BJ (cell line): Measurements from ENCODE around the gene BFSP1. TPM values are rescaled to one million over a fixed set of nuclear protein-coding genes. Genes with fewer than 3 reads are reported as not detected.

Source experiments
- CTCF ChIA-PET: fragments of 350-600 bp; formaldehyde crosslinking; extraction: SDS; loops from one replicate; lab custom pipeline; 2021; ENCODE audit warnings: antibody characterized with exemption, inconsistent platforms; lab: Yijun Ruan, JAX
- POLR2A ChIA-PET: fragments of 300-600 bp; sonication (Branson Sonifier 250); formaldehyde crosslinking; extraction: SDS; loops from one replicate; lab custom pipeline; 2021; ENCODE audit warnings: antibody characterized with exemption; lab: Charles Lee
- DNase-seq: peaks from one replicate; pipeline ENCODE4 v3.0.0-alpha.2; 2011; ENCODE audit warnings: low read depth
- H3K27me3 ChIP-seq: 2 replicates; pipeline ENCODE4 v1.6.0; 2011; ENCODE audit warnings: low read length; ENCODE audit not compliant: control insufficient read depth, insufficient read depth
- H3K36me3 ChIP-seq: 2 replicates; pipeline ENCODE4 v1.5.1; 2011; ENCODE audit warnings: low read length; ENCODE audit not compliant: control insufficient read depth, insufficient read depth
- H3K4me3 ChIP-seq: 2 replicates; pipeline ENCODE4 v1.5.1; 2011; ENCODE audit warnings: low read depth, mild to moderate bottlenecking, control low read depth, low read length
- polyA plus RNA-seq: library from polyadenylated mRNA; depleted of rRNA; stranded (reverse); fragments of >200 nt; gene quantifications from 2 replicates; pipeline ENCODE4 v1.2.3, GENCODE V29; 2011
- TF ChIP-seq, protein P1 (sequence below): IDR thresholded peaks from 2 replicates; pipeline ENCODE4 v1.5.1; 2011; ENCODE audit warnings: low read depth, mild to moderate bottlenecking, control low read depth, inconsistent platforms, low read length, moderate library complexity; ENCODE audit not compliant: insufficient read depth

Gene BFSP1
- polyA plus RNA-seq, 1 experiment: 2.4 TPM

DNA sequence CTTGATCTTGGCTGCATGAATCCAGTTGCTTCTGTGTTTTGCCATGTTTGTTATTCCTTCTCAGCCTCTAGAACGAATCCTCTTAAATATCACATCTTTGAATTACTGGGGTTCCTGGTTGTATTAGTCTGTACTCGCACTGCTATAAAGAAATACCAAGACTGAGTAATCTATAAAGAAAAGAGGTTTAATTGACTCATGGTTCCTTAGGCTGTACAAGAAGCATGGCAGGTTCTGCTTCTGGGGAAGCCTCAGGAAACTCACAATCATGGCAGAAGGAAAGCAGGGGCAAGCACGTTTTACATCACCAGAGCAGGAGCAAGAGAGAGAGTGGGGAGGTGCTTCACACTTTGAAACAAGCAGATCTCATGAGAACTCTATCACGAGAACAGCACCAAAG lies 18.0 kb upstream of the BFSP1 start:
- ChIA-PET CTCF (interaction anchor here (0.7 kb wide), 1 partner anchor 61 kb away, joined by 3 read pairs; no protein-coding TSS in a partner anchor), POLR2A (no interaction called here)
- TF ChIP-seq, protein P1, sequence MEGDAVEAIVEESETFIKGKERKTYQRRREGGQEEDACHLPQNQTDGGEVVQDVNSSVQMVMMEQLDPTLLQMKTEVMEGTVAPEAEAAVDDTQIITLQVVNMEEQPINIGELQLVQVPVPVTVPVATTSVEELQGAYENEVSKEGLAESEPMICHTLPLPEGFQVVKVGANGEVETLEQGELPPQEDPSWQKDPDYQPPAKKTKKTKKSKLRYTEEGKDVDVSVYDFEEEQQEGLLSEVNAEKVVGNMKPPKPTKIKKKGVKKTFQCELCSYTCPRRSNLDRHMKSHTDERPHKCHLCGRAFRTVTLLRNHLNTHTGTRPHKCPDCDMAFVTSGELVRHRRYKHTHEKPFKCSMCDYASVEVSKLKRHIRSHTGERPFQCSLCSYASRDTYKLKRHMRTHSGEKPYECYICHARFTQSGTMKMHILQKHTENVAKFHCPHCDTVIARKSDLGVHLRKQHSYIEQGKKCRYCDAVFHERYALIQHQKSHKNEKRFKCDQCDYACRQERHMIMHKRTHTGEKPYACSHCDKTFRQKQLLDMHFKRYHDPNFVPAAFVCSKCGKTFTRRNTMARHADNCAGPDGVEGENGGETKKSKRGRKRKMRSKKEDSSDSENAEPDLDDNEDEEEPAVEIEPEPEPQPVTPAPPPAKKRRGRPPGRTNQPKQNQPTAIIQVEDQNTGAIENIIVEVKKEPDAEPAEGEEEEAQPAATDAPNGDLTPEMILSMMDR: no peak

DNA sequence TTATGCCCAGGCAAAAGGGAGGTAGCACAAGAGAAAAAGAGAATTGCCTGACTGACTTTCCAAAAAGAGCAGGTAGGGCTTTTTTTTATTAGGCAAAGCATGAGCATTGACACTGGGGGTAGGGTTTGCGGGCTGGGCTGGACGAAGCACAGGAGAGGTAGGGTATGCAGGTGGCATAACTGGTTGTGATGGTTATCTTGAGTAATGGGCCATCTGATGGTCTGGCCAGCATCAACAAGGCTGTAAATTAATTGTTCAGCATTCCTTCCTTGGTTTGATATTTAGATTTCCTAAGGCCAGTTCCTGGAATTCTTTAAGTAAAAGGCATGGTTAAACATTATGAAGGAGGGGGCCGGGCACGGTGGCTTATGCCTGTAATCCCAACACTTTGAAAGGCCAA lies 13.9 kb upstream of the BFSP1 start:
- CTCF ChIA-PET: interaction anchor here (0.6 to 6.0 kb wide), 4 partner anchors 11 to 105 kb away, joined by 3 to 35 read pairs (median 4); partner anchors contain the start of gene DSTN
- POLR2A ChIA-PET: interaction anchor here (1.5 kb wide), 1 partner anchor 13 kb away, joined by 4 read pairs; no protein-coding TSS in a partner anchor

More for the DNA sequence above, 18.0 kb upstream of the BFSP1 start:
- no peaks in the 10 kb centered on the region for H3K27me3 ChIP-seq
- DNase-seq: no peak
- no peaks in the 10 kb centered on the region for H3K36me3 ChIP-seq
- no peak overlapping the region for H3K4me3 ChIP-seq

DNA sequence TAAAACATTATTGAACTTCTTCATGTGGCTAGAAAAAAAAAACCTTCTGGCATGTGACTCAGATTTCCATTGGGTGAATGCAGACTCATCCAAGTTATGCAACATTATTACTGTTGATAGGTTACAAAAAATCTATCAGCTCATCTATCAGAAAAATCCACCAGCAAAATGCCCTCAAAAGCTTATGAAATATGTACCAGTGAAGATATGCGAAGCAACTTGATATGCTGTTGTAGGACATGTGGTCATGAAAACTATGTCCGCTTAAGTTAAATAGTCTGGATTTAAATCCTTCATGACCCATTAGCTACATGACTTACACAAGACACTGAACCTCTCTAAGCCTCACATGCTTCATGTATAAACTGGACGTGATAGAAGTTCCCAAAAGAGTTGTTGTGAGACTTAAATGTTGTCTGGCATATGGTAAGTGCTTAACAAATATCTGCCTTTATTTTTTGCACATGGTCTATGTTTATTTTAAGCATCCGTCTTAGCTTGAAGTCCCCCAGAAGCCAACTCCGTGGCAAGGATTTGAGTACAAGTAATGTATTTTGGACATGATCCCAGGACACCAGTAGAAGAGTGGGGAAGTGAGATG lies 12.5 kb upstream of the BFSP1 start:
- peak; percentile 72 for DNase-seq
- Histone ChIP-seq H3K27me3 (no peaks in the 10 kb centered on the region), H3K4me3 (no peak overlapping the region), H3K36me3 (no peaks in the 10 kb centered on the region)
- TF ChIP-seq, protein P1: no peak
- ChIA-PET CTCF (interaction anchor here (0.7 to 6.0 kb wide), 7 partner anchors 13 to 392 kb away, joined by 3 to 35 read pairs (median 4); partner anchors contain the start of genes BFSP1 and DSTN), POLR2A (interaction anchor here (0.6 to 2.3 kb wide), 5 partner anchors 14 to 31 kb away, joined by 3 to 15 read pairs (median 4); partner anchors contain the start of gene DSTN)

More for the DNA sequence above, 13.9 kb upstream of the BFSP1 start:
- TF ChIP-seq, protein P1: no peak
- Histone ChIP-seq H3K4me3 (no peak overlapping the region), H3K36me3 (no peaks in the 10 kb centered on the region), H3K27me3 (no peaks in the 10 kb centered on the region)
- DNase-seq: no peak

DNA sequence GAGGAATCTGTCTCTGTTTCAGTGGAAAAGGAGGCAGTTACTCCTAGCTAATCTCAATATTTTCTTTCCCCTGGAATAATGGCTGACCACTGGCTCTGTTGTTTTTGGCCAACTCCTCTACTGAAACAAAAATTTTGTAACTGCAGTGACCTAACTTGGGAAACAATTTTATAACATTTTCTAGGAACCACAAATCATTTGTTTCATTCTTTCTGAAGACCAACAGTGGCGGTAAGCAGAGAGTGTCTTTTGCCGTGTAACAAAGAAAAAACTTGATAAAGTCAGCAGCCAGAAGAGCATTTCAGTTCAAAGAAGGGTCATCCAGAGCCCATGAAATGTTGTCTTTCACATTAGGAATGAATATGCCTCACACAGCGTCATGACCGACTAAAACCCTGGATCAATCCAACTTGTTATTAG lies 11.8 kb upstream of the BFSP1 start:
- CTCF ChIA-PET: interaction anchor here (0.7 to 6.0 kb wide), 11 partner anchors 12 to 393 kb away, joined by 3 to 35 read pairs (median 5); partner anchors contain the start of genes BFSP1 and DSTN
- DNase-seq: peak; percentile 94

DNA sequence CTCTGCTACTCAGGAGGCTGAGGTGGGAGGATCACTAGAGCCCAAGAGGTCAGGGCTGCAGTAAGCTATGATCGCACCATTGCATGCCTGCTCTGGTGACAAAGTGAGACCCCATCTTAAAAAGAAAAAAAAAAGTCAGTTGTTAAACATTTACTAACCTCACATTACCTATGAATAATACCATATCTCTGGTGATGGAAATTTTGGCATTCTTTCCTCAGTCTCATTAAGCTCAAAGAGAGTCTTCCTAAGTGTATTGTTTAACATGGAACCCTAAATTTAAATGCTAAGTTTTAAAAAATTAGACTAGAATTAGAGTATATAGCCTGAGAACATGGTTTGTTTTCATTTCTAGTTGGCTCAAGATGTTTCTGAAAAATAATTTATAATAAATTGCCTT lies 11.3 kb upstream of the BFSP1 start:
- CTCF ChIA-PET: interaction anchor here (0.7 to 6.0 kb wide), 9 partner anchors 12 to 148 kb away, joined by 3 to 35 read pairs (median 5); partner anchors contain the start of genes BFSP1 and DSTN
- TF ChIP-seq, protein P1: no peak
- no peak for DNase-seq
- Histone ChIP-seq H3K36me3 (no peaks in the 10 kb centered on the region), H3K27me3 (no peaks in the 10 kb centered on the region), H3K4me3 (no peak overlapping the region)
- POLR2A ChIA-PET: interaction anchor here (2.3 kb wide), 1 partner anchor 27 kb away, joined by 13 read pairs; the partner anchor contains the start of gene DSTN

More for the DNA sequence above, 11.8 kb upstream of the BFSP1 start:
- H3K36me3 ChIP-seq: no peaks in the 10 kb centered on the region
- POLR2A ChIA-PET: interaction anchor here (0.6 to 2.3 kb wide), 4 partner anchors 27 to 32 kb away, joined by 3 to 15 read pairs (median 8); partner anchors contain the start of gene DSTN
- no peaks in the 10 kb centered on the region for H3K27me3 ChIP-seq
- TF ChIP-seq, protein P1: no peak
- H3K4me3 ChIP-seq: no peak overlapping the region
